Regular cardiac myocyte (primary cell): ENCODE results near the gene GVQW3. TPM values are rescaled to one million over a fixed set of nuclear protein-coding genes. Genes with fewer than 3 reads are reported as not detected.

ENCODE experiments used
- total RNA-seq: library from RNA; depleted of rRNA; stranded (reverse); fragments of >200 nt; gene quantifications from 2 replicates; pipeline ENCODE4 v1.2.3, GENCODE V29; 2014

Gene GVQW3
- total RNA-seq, result 1.2 and 2.0 TPM in 2 replicates

GRCh38 chr11:76380977-76381719, at the start of gene GVQW3, which contains the start of gene THAP12:
GVQW3 (plus strand) TSS chr11:76381323; CDS start chr11:76381829, 506 bp downstream.
THAP12 (minus strand) TSS chr11:76381132; CDS start chr11:76380836, 296 bp downstream.

GRCh38 chr11:76444384-76445120, 63.4 kb downstream of the GVQW3 start, which contains the start of gene EMSY:
EMSY (plus strand) TSS chr11:76445018; CDS start chr11:76446939, 1,921 bp downstream.

Other genes with a start within 250 kb of the GVQW3 start
- gene WNT11, start 174.8 kb upstream of the GVQW3 start, total RNA-seq, result 0.19 and 0.85 TPM in 2 replicates
- 34.7 and 50.2 TPM in 2 replicates for gene THAP12, start 191 bp upstream of the GVQW3 start, total RNA-seq
- 9.0 and 9.4 TPM in 2 replicates for gene EMSY, start 63.7 kb downstream of the GVQW3 start, total RNA-seq